Coronary artery (tissue), 2 donors: ENCODE results near the gene C3orf70.
A peak's percentile ranks its signal among the peaks of the same experiment; 100 is the strongest.

Experiments
- DNase-seq: peaks from one replicate; pipeline ENCODE4 v3.0.0-alpha.2; 2017; ENCODE audit warnings: low spot score
- H3K27ac ChIP-seq, 2 donors: fragments of 200-600 bp; sonication (generic); one replicate each; pipeline ENCODE4 v1.5.1; 2016 to 2019
- H3K4me3 ChIP-seq: fragments of 200-600 bp; sonication (generic); 2 replicates; pipeline ENCODE4 v1.5.1; 2016; ENCODE audit warnings: mild to moderate bottlenecking, moderate library complexity
- CTCF ChIP-seq: fragments of 200-600 bp; sonication (generic); IDR thresholded peaks from one replicate; pipeline ENCODE4 v1.5.1; 2019; ENCODE audit warnings: antibody characterized with exemption

The C3orf70 gene

GRCh38 chr3:185152410-185153170 lies at the start of gene C3orf70:
C3orf70 (minus strand) TSS chr3:185153060; CDS start chr3:185152823, 237 bp downstream.
- H3K27ac ChIP-seq: peak within 1 kb of the TSS; percentile 87 to 97
- no peak for DNase-seq
- TF ChIP-seq CTCF: no peak
- peak within 1 kb of the TSS; percentile 91 for H3K4me3 ChIP-seq

- no peak for TF ChIP-seq CTCF
- Histone ChIP-seq H3K4me3 (no peak overlapping the region), H3K27ac (no peak overlapping the region)
- DNase-seq: no peak
Observed at GRCh38 chr3:185200639-185201038, 47.8 kb upstream of the C3orf70 start.

- no peak for TF ChIP-seq CTCF
- no peak overlapping the region for H3K27ac ChIP-seq
Observed at GRCh38 chr3:185199671-185200070, 46.8 kb upstream of the C3orf70 start.

GRCh38 chr3:185199206-185199605 lies 46.3 kb upstream of the C3orf70 start:
- DNase-seq: no peak
- no peak for TF ChIP-seq CTCF
- H3K27ac ChIP-seq: no peak overlapping the region
- no peak overlapping the region for H3K4me3 ChIP-seq

More at GRCh38 chr3:185199671-185200070, 46.8 kb upstream of the C3orf70 start:
- no peak for DNase-seq
- no peak overlapping the region for H3K4me3 ChIP-seq

- TF ChIP-seq CTCF: no peak
- no peak overlapping the region for H3K27ac ChIP-seq
- no peak for DNase-seq
- H3K4me3 ChIP-seq: no peak overlapping the region
Observed at GRCh38 chr3:185197068-185197467, 44.2 kb upstream of the C3orf70 start.

- TF ChIP-seq CTCF: no peak
Observed at GRCh38 chr3:185195652-185196051, 42.8 kb upstream of the C3orf70 start.

GRCh38 chr3:185188816-185189215 lies 36.0 kb upstream of the C3orf70 start:
- TF ChIP-seq CTCF: no peak
- Histone ChIP-seq H3K4me3 (no peak overlapping the region), H3K27ac (no peak overlapping the region)
- no peak for DNase-seq

More at GRCh38 chr3:185195652-185196051, 42.8 kb upstream of the C3orf70 start:
- H3K27ac ChIP-seq: no peak overlapping the region
- H3K4me3 ChIP-seq: no peak overlapping the region
- DNase-seq: no peak
